HEK293 (cell line): ENCODE measurements around the gene CBX8.

ENCODE experiments used
- INSM2 ChIP-seq: fragments of 450-650 bp; formaldehyde crosslinking; IDR thresholded peaks from 2 replicates; pipeline ENCODE4 v1.5.1; 2016; ENCODE audit warnings: missing biosample characterization, missing genetic modification characterization
- ZBTB10 ChIP-seq: fragments of 450-650 bp; formaldehyde crosslinking; IDR thresholded peaks from 2 replicates; pipeline ENCODE4 v1.5.1; 2016; ENCODE audit warnings: missing biosample characterization, missing genetic modification characterization
- ZNF133 ChIP-seq: fragments of 450-650 bp; formaldehyde crosslinking; IDR thresholded peaks from 2 replicates; pipeline ENCODE4 v1.5.1; 2016; ENCODE audit warnings: missing biosample characterization, missing genetic modification characterization
- ZNF248 ChIP-seq: fragments of 450-650 bp; formaldehyde crosslinking; IDR thresholded peaks from 2 replicates; pipeline ENCODE4 v1.5.1; 2017; ENCODE audit warnings: missing biosample characterization, missing genetic modification characterization
- ZNF449 ChIP-seq: fragments of 450-650 bp; formaldehyde crosslinking; IDR thresholded peaks from 2 replicates; pipeline ENCODE4 v1.5.1; 2017; ENCODE audit warnings: missing biosample characterization, mild to moderate bottlenecking, missing genetic modification characterization, moderate library complexity
- ZNF654 ChIP-seq: fragments of 450-650 bp; formaldehyde crosslinking; IDR thresholded peaks from 2 replicates; pipeline ENCODE4 v1.5.1; 2016; ENCODE audit warnings: low read depth, missing biosample characterization, missing genetic modification characterization
- TF ChIP-seq, protein P1 (sequence below): fragments of 450-650 bp; formaldehyde crosslinking; IDR thresholded peaks from 2 replicates; pipeline ENCODE4 v1.5.1; 2017; ENCODE audit warnings: missing biosample characterization, missing genetic modification characterization
- TF ChIP-seq, protein P2 (sequence below): fragments of 450-650 bp; formaldehyde crosslinking; IDR thresholded peaks from 2 replicates; pipeline ENCODE4 v1.5.1; 2016; ENCODE audit warnings: missing biosample characterization, missing genetic modification characterization
- TF ChIP-seq, protein P3 (sequence below): fragments of 450-650 bp; formaldehyde crosslinking; conservative IDR thresholded peaks from 2 replicates; pipeline ENCODE4 v1.5.1; 2016; ENCODE audit warnings: low read depth, missing biosample characterization, missing genetic modification characterization

Gene CBX8

GRCh38 chr17:79801156-79802038, 4.5 kb upstream of the CBX8 start (continued):
- TF ChIP-seq, protein P1, sequence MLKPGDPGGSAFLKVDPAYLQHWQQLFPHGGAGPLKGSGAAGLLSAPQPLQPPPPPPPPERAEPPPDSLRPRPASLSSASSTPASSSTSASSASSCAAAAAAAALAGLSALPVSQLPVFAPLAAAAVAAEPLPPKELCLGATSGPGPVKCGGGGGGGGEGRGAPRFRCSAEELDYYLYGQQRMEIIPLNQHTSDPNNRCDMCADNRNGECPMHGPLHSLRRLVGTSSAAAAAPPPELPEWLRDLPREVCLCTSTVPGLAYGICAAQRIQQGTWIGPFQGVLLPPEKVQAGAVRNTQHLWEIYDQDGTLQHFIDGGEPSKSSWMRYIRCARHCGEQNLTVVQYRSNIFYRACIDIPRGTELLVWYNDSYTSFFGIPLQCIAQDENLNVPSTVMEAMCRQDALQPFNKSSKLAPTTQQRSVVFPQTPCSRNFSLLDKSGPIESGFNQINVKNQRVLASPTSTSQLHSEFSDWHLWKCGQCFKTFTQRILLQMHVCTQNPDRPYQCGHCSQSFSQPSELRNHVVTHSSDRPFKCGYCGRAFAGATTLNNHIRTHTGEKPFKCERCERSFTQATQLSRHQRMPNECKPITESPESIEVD (tag by site-specific recombination) = no peak
- no peak for TF ChIP-seq ZNF248 (tag by site-specific recombination)
- TF ChIP-seq ZNF133 (tag by site-specific recombination) = no peak
- TF ChIP-seq INSM2 (tag by site-specific recombination) = no peak
- TF ChIP-seq, protein P2, sequence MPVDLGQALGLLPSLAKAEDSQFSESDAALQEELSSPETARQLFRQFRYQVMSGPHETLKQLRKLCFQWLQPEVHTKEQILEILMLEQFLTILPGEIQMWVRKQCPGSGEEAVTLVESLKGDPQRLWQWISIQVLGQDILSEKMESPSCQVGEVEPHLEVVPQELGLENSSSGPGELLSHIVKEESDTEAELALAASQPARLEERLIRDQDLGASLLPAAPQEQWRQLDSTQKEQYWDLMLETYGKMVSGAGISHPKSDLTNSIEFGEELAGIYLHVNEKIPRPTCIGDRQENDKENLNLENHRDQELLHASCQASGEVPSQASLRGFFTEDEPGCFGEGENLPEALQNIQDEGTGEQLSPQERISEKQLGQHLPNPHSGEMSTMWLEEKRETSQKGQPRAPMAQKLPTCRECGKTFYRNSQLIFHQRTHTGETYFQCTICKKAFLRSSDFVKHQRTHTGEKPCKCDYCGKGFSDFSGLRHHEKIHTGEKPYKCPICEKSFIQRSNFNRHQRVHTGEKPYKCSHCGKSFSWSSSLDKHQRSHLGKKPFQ (tag by site-specific recombination) = no peak
- no peak for TF ChIP-seq ZNF654
- TF ChIP-seq, protein P3, sequence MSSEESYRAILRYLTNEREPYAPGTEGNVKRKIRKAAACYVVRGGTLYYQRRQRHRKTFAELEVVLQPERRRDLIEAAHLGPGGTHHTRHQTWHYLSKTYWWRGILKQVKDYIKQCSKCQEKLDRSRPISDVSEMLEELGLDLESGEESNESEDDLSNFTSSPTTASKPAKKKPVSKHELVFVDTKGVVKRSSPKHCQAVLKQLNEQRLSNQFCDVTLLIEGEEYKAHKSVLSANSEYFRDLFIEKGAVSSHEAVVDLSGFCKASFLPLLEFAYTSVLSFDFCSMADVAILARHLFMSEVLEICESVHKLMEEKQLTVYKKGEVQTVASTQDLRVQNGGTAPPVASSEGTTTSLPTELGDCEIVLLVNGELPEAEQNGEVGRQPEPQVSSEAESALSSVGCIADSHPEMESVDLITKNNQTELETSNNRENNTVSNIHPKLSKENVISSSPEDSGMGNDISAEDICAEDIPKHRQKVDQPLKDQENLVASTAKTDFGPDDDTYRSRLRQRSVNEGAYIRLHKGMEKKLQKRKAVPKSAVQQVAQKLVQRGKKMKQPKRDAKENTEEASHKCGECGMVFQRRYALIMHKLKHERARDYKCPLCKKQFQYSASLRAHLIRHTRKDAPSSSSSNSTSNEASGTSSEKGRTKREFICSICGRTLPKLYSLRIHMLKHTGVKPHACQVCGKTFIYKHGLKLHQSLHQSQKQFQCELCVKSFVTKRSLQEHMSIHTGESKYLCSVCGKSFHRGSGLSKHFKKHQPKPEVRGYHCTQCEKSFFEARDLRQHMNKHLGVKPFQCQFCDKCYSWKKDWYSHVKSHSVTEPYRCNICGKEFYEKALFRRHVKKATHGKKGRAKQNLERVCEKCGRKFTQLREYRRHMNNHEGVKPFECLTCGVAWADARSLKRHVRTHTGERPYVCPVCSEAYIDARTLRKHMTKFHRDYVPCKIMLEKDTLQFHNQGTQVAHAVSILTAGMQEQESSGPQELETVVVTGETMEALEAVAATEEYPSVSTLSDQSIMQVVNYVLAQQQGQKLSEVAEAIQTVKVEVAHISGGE (tag by site-specific recombination) = 0 out of 2 replicates have a peak, but pooled peaks have one; percentile 14
- TF ChIP-seq ZNF449 = peak; percentile 79
- no peak; the same call in 1 of the 2 replicates for TF ChIP-seq ZBTB10 (tag by site-specific recombination)
